HEK293 (cell line): ENCODE measurements around the gene USP21.

ENCODE experiments used
- CTCF ChIA-PET: fragments of 350-600 bp; formaldehyde crosslinking; extraction: SDS; loops from one replicate; lab custom pipeline; 2021; ENCODE audit warnings: antibody characterized with exemption; lab: Yijun Ruan, JAX
- POLR2A ChIA-PET: fragments of 300-600 bp; formaldehyde crosslinking; extraction: SDS; loops from one replicate; lab custom pipeline; 2020; ENCODE audit warnings: antibody characterized with exemption, inconsistent platforms; lab: Yijun Ruan, JAX
- H3K27ac ChIP-seq: fragments of 200-500 bp; sonication (Bioruptor generic); 2 replicates; pipeline ENCODE4 v1.5.1; 2014; ENCODE audit warnings: low read depth, low read length, control low read depth, inconsistent platforms; ENCODE audit errors: extremely low read depth
- H3K36me3 ChIP-seq, 2 experiments: fragments of 200-500 bp in 1 of 2; sonication (Bioruptor generic) in 1 of 2; 1 replicate in 1 of 2; 2 replicates in 1 of 2; pipeline ENCODE4 v1.5.1; 2014 to 2017; ENCODE audit warnings: inconsistent platforms in 2 of 2, low read length in 2 of 2; ENCODE audit not compliant: control insufficient read depth in 2 of 2, insufficient read depth in 1 of 2
- H3K4me1 ChIP-seq: fragments of 200-500 bp; sonication (Bioruptor generic); 2 replicates; pipeline ENCODE4 v1.5.1; 2014; ENCODE audit warnings: mild to moderate bottlenecking, low read length, inconsistent platforms; ENCODE audit not compliant: control insufficient read depth, insufficient read depth
- H3K4me3 ChIP-seq: 2 replicates; pipeline ENCODE4 v1.5.1; 2011; ENCODE audit warnings: low read depth, mild to moderate bottlenecking, control low read depth, low read length, moderate library complexity
- H3K9me3 ChIP-seq: fragments of 200-500 bp; sonication (Bioruptor generic); 2 replicates; pipeline ENCODE4 v1.5.1; 2014; ENCODE audit warnings: low read depth, low read length, inconsistent platforms; ENCODE audit not compliant: control insufficient read depth, insufficient read depth
- GLI2 ChIP-seq: fragments of 450-650 bp; formaldehyde crosslinking; IDR thresholded peaks from 2 replicates; pipeline ENCODE4; 2017; ENCODE audit warnings: missing biosample characterization, missing genetic modification characterization, low read depth, borderline replicate concordance
- HOXC10 ChIP-seq: sonication (generic); formaldehyde crosslinking; IDR thresholded peaks from 2 replicates; pipeline ENCODE4 v1.8.1; 2023; ENCODE audit warnings: mild to moderate bottlenecking, missing genetic modification reagents
- SP7 ChIP-seq: fragments of 450-650 bp; formaldehyde crosslinking; IDR thresholded peaks from 2 replicates; pipeline ENCODE4 v1.5.1; 2016; ENCODE audit warnings: missing biosample characterization, missing genetic modification characterization
- TSHZ1 ChIP-seq: fragments of 450-650 bp; formaldehyde crosslinking; IDR thresholded peaks from 2 replicates; pipeline ENCODE4 v1.5.1; 2016; ENCODE audit warnings: missing biosample characterization, missing genetic modification characterization, borderline replicate concordance
- WT1 ChIP-seq: fragments of 450-650 bp; formaldehyde crosslinking; IDR thresholded peaks from 2 replicates; pipeline ENCODE4 v1.5.1; 2016; ENCODE audit warnings: missing biosample characterization, missing genetic modification characterization
- ZBTB10 ChIP-seq: fragments of 450-650 bp; formaldehyde crosslinking; IDR thresholded peaks from 2 replicates; pipeline ENCODE4 v1.5.1; 2016; ENCODE audit warnings: missing biosample characterization, missing genetic modification characterization
- ZBTB11 ChIP-seq: fragments of 450-650 bp; formaldehyde crosslinking; conservative IDR thresholded peaks from 2 replicates; pipeline ENCODE4 v1.5.1; 2016; ENCODE audit warnings: low read depth, missing biosample characterization, missing genetic modification characterization
- ZNF10 ChIP-seq: fragments of 450-650 bp; formaldehyde crosslinking; IDR thresholded peaks from 2 replicates; pipeline ENCODE4 v1.5.1; 2017; ENCODE audit warnings: missing biosample characterization, missing genetic modification characterization
- ZNF121 ChIP-seq: fragments of 450-650 bp; formaldehyde crosslinking; IDR thresholded peaks from 2 replicates; pipeline ENCODE4 v1.5.1; 2016; ENCODE audit warnings: missing biosample characterization, missing genetic modification characterization
- ZNF140 ChIP-seq: fragments of 450-650 bp; formaldehyde crosslinking; IDR thresholded peaks from 2 replicates; pipeline ENCODE4 v1.5.1; 2016; ENCODE audit warnings: missing biosample characterization, missing genetic modification characterization
- ZNF157 ChIP-seq: fragments of 450-650 bp; formaldehyde crosslinking; IDR thresholded peaks from 2 replicates; pipeline ENCODE4 v1.5.1; 2016; ENCODE audit warnings: missing biosample characterization, missing genetic modification characterization
- ZNF26 ChIP-seq: fragments of 450-650 bp; formaldehyde crosslinking; IDR thresholded peaks from 2 replicates; pipeline ENCODE4 v1.5.1; 2016; ENCODE audit warnings: missing biosample characterization, missing genetic modification characterization
- ZNF292 ChIP-seq: fragments of 450-650 bp; formaldehyde crosslinking; IDR thresholded peaks from 2 replicates; pipeline ENCODE4 v1.5.1; 2016; ENCODE audit warnings: low read depth, missing biosample characterization, missing genetic modification characterization, borderline replicate concordance
- ZNF366 ChIP-seq: fragments of 450-650 bp; formaldehyde crosslinking; conservative IDR thresholded peaks from 2 replicates; pipeline ENCODE4 v1.5.1; 2016; ENCODE audit warnings: missing biosample characterization, missing genetic modification characterization
- ZNF549 ChIP-seq: fragments of 450-650 bp; IDR thresholded peaks from 2 replicates; pipeline ENCODE4 v1.5.1; 2018; ENCODE audit warnings: missing biosample characterization, missing genetic modification characterization, mild to moderate bottlenecking, inconsistent platforms, moderate library complexity
- ZNF585B ChIP-seq: fragments of 450-650 bp; formaldehyde crosslinking; IDR thresholded peaks from 2 replicates; pipeline ENCODE4 v1.5.1; 2016; ENCODE audit warnings: missing biosample characterization, missing genetic modification characterization
- ZNF596 ChIP-seq: fragments of 450-650 bp; IDR thresholded peaks from 2 replicates; pipeline ENCODE4 v1.5.0; 2018; ENCODE audit warnings: missing biosample characterization, mild to moderate bottlenecking, missing genetic modification characterization, moderate library complexity
- ZNF610 ChIP-seq: fragments of 450-650 bp; formaldehyde crosslinking; IDR thresholded peaks from 2 replicates; pipeline ENCODE4 v1.5.1; 2016; ENCODE audit warnings: missing biosample characterization, missing genetic modification characterization, borderline replicate concordance
- ZNF660 ChIP-seq: fragments of 450-650 bp; IDR thresholded peaks from 2 replicates; pipeline ENCODE4 v1.5.1; 2018; ENCODE audit warnings: missing biosample characterization, mild to moderate bottlenecking, missing genetic modification characterization
- ZNF664 ChIP-seq: fragments of 450-650 bp; formaldehyde crosslinking; IDR thresholded peaks from 2 replicates; pipeline ENCODE4 v1.5.1; 2016; ENCODE audit warnings: missing biosample characterization, missing genetic modification characterization
- ZNF791 ChIP-seq: fragments of 450-650 bp; formaldehyde crosslinking; IDR thresholded peaks from 2 replicates; pipeline ENCODE4 v1.5.1; 2016; ENCODE audit warnings: missing biosample characterization, missing genetic modification characterization
- ZNF830 ChIP-seq: fragments of 450-650 bp; IDR thresholded peaks from 2 replicates; pipeline ENCODE4 v1.5.0; 2018; ENCODE audit warnings: missing biosample characterization, missing genetic modification characterization, low read depth, mild to moderate bottlenecking, moderate library complexity

The USP21 gene

GRCh38 chr1:161172776-161173376, 13.6 kb downstream of the USP21 start:
- no peaks in the 10 kb centered on the region for H3K9me3 ChIP-seq
- H3K36me3 ChIP-seq, result peaks cover 16 to 81% of the 10 kb centered on the region in 2 experiments; a peak in 2 of 3 replicates
- TF ChIP-seq SP7 (tag by site-specific recombination), result no peak
- TF ChIP-seq ZNF830 (tag by site-specific recombination), result no peak
- TF ChIP-seq ZNF791 (tag by site-specific recombination), result no peak
- TF ChIP-seq ZNF26 (tag by site-specific recombination), result no peak
- no peak for TF ChIP-seq ZNF140
- TF ChIP-seq ZNF157 (tag by site-specific recombination), result no peak
- no peak for TF ChIP-seq ZNF292 (tag by site-specific recombination)
- no peak for TF ChIP-seq WT1 (tag by site-specific recombination)
- no peak for TF ChIP-seq HOXC10 (CRISPR knock-in tag)
- H3K4me1 ChIP-seq, result no peaks in the 10 kb centered on the region
- H3K27ac ChIP-seq, result no peak overlapping the region
- CTCF ChIA-PET, result interaction anchor here (1.1 kb wide), 1 partner anchor 118 kb away, joined by 3 read pairs; no protein-coding TSS in a partner anchor
- no peak overlapping the region for H3K4me3 ChIP-seq
- POLR2A ChIA-PET, result interaction anchor here (2.1 kb wide), 1 partner anchor 11 kb away, joined by 5 read pairs; no protein-coding TSS in a partner anchor

- POLR2A ChIA-PET, result interaction anchor here (2.1 kb wide), 1 partner anchor 12 kb away, joined by 5 read pairs; no protein-coding TSS in a partner anchor
- Histone ChIP-seq H3K4me1 (no peaks in the 10 kb centered on the region), H3K27ac (no peak overlapping the region), H3K36me3 (peaks cover 16 to 72% of the 10 kb centered on the region in 2 experiments; a peak in 2 of 3 replicates)
- CTCF ChIA-PET, result interaction anchor here (1.1 kb wide), 1 partner anchor 117 kb away, joined by 3 read pairs; no protein-coding TSS in a partner anchor
- no peak for TF ChIP-seq ZNF585B (tag by site-specific recombination)
- TF ChIP-seq ZNF10 (tag by site-specific recombination), result no peak
- no peak for TF ChIP-seq GLI2
- TF ChIP-seq ZNF610, result no peak
- no peak for TF ChIP-seq ZNF660
- TF ChIP-seq ZNF366 (tag by site-specific recombination), result no peak
- no peak for TF ChIP-seq ZBTB11 (tag by site-specific recombination)
- no peak for TF ChIP-seq ZNF549 (tag by site-specific recombination)
- TF ChIP-seq ZNF121 (tag by site-specific recombination), result no peak
- TF ChIP-seq ZNF664 (tag by site-specific recombination), result no peak
- no peak for TF ChIP-seq ZNF596 (tag by site-specific recombination)
- TF ChIP-seq ZBTB10, result no peak
- no peak for TF ChIP-seq TSHZ1 (tag by site-specific recombination)
- TF ChIP-seq, all 188 proteins: peak for 0
- H3K4me3 ChIP-seq, result no peak overlapping the region
- no peaks in the 10 kb centered on the region for H3K9me3 ChIP-seq
These were observed 14.4 kb downstream of the USP21 start for GRCh38 chr1:161173711-161174110.
